ENCODE data around the gene LAMA4. TPM values are rescaled to one million over a fixed set of nuclear protein-coding genes. Genes with fewer than 3 reads are reported as not detected.

LAMA4 gene
- total and polyA plus RNA-seq, 2 of the 13 experiments (the other 11 are each of a cell fraction or from before 2014, with no cell fraction given): not detected

DNA sequence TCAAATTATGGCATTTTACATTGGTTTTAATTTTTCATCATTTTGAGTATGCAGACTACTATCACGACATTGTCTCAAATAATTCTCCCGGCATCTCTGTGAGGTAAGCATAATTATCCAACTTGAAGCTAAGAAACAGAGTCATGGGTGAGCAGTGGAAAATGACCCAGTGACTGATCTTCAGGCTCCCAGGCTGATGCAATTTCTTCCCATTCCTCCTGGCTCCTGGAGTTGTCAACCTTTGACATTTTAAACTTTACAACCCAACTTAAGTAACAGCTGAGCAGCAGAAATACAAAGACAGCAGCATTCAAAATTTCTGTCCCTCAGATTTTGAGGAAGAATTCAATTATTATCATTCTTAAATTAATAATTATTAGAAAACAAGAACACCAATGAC, 13.7 kb upstream of the LAMA4 start (continued):
- TF ChIP-seq, protein P1, sequence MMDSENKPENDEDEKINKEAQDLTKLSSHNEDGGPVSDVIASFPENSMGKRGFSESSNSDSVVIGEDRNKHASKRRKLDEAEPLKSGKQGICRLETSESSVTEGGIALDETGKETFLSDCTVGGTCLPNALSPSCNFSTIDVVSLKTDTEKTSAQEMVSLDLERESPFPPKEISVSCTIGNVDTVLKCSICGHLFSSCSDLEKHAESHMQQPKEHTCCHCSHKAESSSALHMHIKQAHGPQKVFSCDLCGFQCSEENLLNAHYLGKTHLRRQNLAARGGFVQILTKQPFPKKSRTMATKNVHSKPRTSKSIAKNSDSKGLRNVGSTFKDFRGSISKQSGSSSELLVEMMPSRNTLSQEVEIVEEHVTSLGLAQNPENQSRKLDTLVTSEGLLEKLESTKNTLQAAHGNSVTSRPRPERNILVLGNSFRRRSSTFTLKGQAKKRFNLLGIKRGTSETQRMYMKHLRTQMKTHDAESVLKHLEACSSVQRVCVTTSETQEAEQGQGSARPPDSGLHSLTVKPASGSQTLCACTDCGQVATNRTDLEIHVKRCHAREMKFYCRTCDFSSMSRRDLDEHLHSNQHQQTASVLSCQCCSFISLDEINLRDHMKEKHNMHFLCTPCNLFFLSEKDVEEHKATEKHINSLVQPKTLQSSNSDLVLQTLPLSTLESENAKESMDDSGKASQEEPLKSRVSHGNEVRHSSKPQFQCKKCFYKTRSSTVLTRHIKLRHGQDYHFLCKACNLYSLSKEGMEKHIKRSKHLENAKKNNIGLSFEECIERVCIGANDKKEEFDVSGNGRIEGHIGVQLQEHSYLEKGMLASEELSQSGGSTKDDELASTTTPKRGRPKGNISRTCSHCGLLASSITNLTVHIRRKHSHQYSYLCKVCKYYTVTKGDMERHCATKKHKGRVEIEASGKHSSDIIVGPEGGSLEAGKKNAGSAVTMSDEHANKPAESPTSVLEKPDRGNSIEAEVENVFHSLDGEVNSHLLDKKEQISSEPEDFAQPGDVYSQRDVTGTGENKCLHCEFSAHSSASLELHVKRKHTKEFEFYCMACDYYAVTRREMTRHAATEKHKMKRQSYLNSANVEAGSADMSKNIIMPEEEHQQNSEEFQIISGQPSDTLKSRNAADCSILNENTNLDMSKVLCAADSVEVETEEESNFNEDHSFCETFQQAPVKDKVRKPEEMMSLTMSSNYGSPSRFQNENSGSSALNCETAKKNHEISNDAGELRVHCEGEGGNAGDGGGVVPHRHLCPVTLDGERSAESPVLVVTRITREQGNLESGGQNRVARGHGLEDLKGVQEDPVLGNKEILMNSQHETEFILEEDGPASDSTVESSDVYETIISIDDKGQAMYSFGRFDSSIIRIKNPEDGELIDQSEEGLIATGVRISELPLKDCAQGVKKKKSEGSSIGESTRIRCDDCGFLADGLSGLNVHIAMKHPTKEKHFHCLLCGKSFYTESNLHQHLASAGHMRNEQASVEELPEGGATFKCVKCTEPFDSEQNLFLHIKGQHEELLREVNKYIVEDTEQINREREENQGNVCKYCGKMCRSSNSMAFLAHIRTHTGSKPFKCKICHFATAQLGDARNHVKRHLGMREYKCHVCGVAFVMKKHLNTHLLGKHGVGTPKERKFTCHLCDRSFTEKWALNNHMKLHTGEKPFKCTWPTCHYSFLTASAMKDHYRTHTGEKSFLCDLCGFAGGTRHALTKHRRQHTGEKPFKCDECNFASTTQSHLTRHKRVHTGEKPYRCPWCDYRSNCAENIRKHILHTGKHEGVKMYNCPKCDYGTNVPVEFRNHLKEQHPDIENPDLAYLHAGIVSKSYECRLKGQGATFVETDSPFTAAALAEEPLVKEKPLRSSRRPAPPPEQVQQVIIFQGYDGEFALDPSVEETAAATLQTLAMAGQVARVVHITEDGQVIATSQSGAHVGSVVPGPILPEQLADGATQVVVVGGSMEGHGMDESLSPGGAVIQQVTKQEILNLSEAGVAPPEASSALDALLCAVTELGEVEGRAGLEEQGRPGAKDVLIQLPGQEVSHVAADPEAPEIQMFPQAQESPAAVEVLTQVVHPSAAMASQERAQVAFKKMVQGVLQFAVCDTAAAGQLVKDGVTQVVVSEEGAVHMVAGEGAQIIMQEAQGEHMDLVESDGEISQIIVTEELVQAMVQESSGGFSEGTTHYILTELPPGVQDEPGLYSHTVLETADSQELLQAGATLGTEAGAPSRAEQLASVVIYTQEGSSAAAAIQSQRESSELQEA (CRISPR knock-in tag; IDR thresholded peaks at IDR 0.05; ENCODE audit: not compliant biosample characterization): no peak
- TF ChIP-seq GTF2F1 (IDR thresholded peaks at IDR 0.05; ENCODE audit: low read length) (no peak), CC2D1A (CRISPR knock-in tag; IDR thresholded peaks at IDR 0.05) (no peak), HINFP (CRISPR knock-in tag; IDR thresholded peaks at IDR 0.05; ENCODE audit: low read depth) (no peak), DZIP1 (CRISPR knock-in tag; IDR thresholded peaks at IDR 0.05) (no peak), ZNF879 (CRISPR knock-in tag; IDR thresholded peaks at IDR 0.05) (no peak), ZBTB1 (CRISPR knock-in tag; IDR thresholded peaks at IDR 0.05; ENCODE audit: borderline replicate concordance) (no peak)
